K562 (cell line): Measurements from ENCODE around the gene ATL1. TPM values are rescaled to one million over a fixed set of nuclear protein-coding genes. Genes with fewer than 3 reads are reported as not detected.
A peak's percentile ranks its signal among the peaks of the same experiment; 100 is the strongest.

Source experiments
- ADNP ChIP-seq: fragments of 200-800 bp; sonication (Bioruptor generic); IDR thresholded peaks from 2 replicates; pipeline ENCODE4 v1.6.1; 2016; ENCODE audit warnings: missing genetic modification characterization, missing compliant biosample characterization
- CBFB ChIP-seq: sonication (generic); formaldehyde crosslinking; IDR thresholded peaks from 2 replicates; pipeline ENCODE4 v1.4.0; 2020; ENCODE audit warnings: mild to moderate bottlenecking, missing genetic modification reagents
- CTBP1 ChIP-seq: fragments of 450-650 bp; IDR thresholded peaks from 2 replicates; pipeline ENCODE4 v1.6.1; 2016; ENCODE audit warnings: borderline replicate concordance
- E4F1 ChIP-seq: fragments of 250-450 bp; sonication (Bioruptor Pico); IDR thresholded peaks from 2 replicates; pipeline ENCODE4 v1.5.0; 2021; ENCODE audit warnings: mild to moderate bottlenecking, borderline replicate concordance
- ELK3 ChIP-seq: fragments of 450-650 bp; formaldehyde crosslinking; IDR thresholded peaks from 2 replicates; pipeline ENCODE4 v1.4.0; 2020; ENCODE audit warnings: mild to moderate bottlenecking
- EP300 ChIP-seq: IDR thresholded peaks from 2 replicates; pipeline ENCODE4 v1.6.1; 2012; ENCODE audit warnings: low read length, improper control_type of control experiment
- MEF2D ChIP-seq: conservative IDR thresholded peaks from 2 replicates; pipeline ENCODE4 v1.6.1; 2016; ENCODE audit warnings: low read depth, missing genetic modification characterization, missing compliant biosample characterization
- NR2F6 ChIP-seq: fragments of 450-650 bp; formaldehyde crosslinking; IDR thresholded peaks from 2 replicates; pipeline ENCODE4 v1.4.0; 2020; ENCODE audit warnings: mild to moderate bottlenecking
- NR3C1 ChIP-seq: sonication (generic); formaldehyde crosslinking; IDR thresholded peaks from 2 replicates; pipeline ENCODE4 v1.8.1; 2022; ENCODE audit warnings: missing genetic modification reagents
- RB1 ChIP-seq: fragments of 450-650 bp; IDR thresholded peaks from 2 replicates; pipeline ENCODE4 v1.6.1; 2017; ENCODE audit warnings: low read depth, mild to moderate bottlenecking
- RFX1 ChIP-seq: fragments of 450-650 bp; IDR thresholded peaks from 2 replicates; pipeline ENCODE4 v1.6.1; 2016; ENCODE audit warnings: mild to moderate bottlenecking, moderate library complexity
- SMARCA4 ChIP-seq: fragments of 450-650 bp; IDR thresholded peaks from 2 replicates; pipeline ENCODE4 v1.6.1; 2016
- SMARCE1 ChIP-seq: fragments of 450-650 bp; IDR thresholded peaks from 2 replicates; pipeline ENCODE4 v1.7.1; 2016; ENCODE audit warnings: mild to moderate bottlenecking
- ZEB2 ChIP-seq: fragments of 450-650 bp; IDR thresholded peaks from 2 replicates; pipeline ENCODE4 v1.6.1; 2016
- polyA plus RNA-seq, 8 experiments: library from polyadenylated mRNA; depleted of rRNA in 4 of 8; stranded (reverse) in 5 of 8; unstranded in 3 of 8; fragments of >200 nt; fragmentation: Nextera tagmentation in 2 of 8; fragmentation: Illumina TruSeq in 1 of 8; extraction: Ambion mirVana in 2 of 8; extraction: Trizol in 1 of 8; gene quantifications; 2 replicates each; pipeline versions ENCODE4 v1.2.1 to v1.2.3, GENCODE V29; 2011 to 2014; ENCODE audit warnings: inconsistent platforms in 1 of 8, missing spikeins in 1 of 8
- total RNA-seq, 7 experiments: library from RNA; depleted of rRNA in 6 of 7; stranded (reverse); fragments of >200 nt in 6 of 7; fragmentation: Illumina TruSeq in 2 of 7; extraction: Trizol in 2 of 7; gene quantifications; 2 replicates each; pipeline versions ENCODE4 v1.2.1 to v1.2.3, GENCODE V29; 2011 to 2021; ENCODE audit warnings: low replicate concordance in 1 of 7
- TF ChIP-seq, protein P1 (sequence below): fragments of 200-400 bp; formaldehyde crosslinking; IDR thresholded peaks from 2 replicates; pipeline ENCODE4 v1.6.1; 2017; ENCODE audit warnings: mild to moderate bottlenecking, low read depth, low read length, moderate library complexity

ATL1 gene
- total and polyA plus RNA-seq, 9 of the 15 experiments (the other 6 are each of a cell fraction or from before 2014, with no cell fraction given) = 0.04 to 0.16 (median 0.07) TPM; not detected in 4

DNA sequence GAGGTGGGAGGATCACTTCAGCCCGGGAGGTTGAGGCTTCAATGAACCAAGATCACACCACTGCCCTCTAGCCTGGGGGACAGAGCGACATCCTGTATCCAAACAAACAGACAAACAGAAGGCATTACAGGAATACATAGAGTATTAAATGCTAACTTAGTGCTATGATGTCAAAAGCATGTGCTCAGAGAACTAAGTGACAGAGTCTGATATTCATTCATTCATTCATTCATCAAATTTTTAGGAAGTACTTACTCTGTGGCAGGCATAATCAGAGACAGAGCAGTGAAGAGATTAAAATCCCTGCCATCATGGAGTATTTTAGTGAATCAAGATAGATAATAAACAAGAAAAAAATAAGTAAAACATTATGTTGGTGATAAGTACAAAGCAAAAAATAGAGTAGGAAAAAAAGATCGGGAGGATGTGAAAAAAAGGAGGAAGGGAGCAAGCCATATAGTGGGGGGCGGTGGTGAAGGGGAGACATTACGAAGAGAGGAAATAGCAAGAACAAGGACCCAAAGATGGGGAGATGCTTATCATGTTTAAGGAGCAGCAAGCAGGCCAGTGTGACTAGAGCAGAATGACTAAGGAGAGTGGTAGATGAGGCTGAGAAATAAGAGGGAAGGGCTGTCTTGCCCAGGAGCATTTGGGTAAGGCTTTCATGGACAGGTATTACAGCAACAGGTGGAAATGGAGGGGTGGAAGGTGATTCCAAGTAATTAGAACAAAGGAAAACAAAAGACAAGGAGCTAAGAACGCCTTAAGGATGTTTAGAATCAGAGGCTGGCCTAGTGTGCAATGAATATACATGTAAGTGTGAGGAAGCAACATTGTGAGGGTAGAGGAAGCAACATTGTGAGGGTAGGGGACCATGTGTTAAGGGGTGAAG lies 30.4 kb upstream of the ATL1 start (continued):
- no peak for TF ChIP-seq RFX1
- TF ChIP-seq SMARCA4 = peak; percentile 76
- no peak for TF ChIP-seq NR2F6 (CRISPR knock-in tag)
- TF ChIP-seq NR3C1 (CRISPR knock-in tag) = no peak
- TF ChIP-seq, protein P1, sequence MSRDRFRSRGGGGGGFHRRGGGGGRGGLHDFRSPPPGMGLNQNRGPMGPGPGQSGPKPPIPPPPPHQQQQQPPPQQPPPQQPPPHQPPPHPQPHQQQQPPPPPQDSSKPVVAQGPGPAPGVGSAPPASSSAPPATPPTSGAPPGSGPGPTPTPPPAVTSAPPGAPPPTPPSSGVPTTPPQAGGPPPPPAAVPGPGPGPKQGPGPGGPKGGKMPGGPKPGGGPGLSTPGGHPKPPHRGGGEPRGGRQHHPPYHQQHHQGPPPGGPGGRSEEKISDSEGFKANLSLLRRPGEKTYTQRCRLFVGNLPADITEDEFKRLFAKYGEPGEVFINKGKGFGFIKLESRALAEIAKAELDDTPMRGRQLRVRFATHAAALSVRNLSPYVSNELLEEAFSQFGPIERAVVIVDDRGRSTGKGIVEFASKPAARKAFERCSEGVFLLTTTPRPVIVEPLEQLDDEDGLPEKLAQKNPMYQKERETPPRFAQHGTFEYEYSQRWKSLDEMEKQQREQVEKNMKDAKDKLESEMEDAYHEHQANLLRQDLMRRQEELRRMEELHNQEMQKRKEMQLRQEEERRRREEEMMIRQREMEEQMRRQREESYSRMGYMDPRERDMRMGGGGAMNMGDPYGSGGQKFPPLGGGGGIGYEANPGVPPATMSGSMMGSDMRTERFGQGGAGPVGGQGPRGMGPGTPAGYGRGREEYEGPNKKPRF = no peak
- no peak for TF ChIP-seq RB1
- no peak for TF ChIP-seq EP300
- peak; percentile 61 for TF ChIP-seq CTBP1
- no peak for TF ChIP-seq MEF2D
- no peak for TF ChIP-seq E4F1 (CRISPR knock-in tag)
- TF ChIP-seq ZEB2 = 0 out of 2 replicates have a peak, but pooled peaks have one; percentile 25
- TF ChIP-seq ELK3 (CRISPR knock-in tag) = no peak
- TF ChIP-seq SMARCE1 = peak; percentile 52
- TF ChIP-seq CBFB (CRISPR knock-in tag) = no peak
- TF ChIP-seq ADNP (tag) = no peak
